Hepatocyte (in vitro differentiated cells): ENCODE results near the gene TLL2. TPM values are rescaled to one million over a fixed set of nuclear protein-coding genes. Genes with fewer than 3 reads are reported as not detected.

Experiments
- DNase-seq: peaks from one replicate; pipeline ENCODE4 v3.0.0-alpha.2; 2016; ENCODE audit warnings: low spot score
- H2AFZ ChIP-seq: fragments of 200-600 bp; sonication (generic); 2 replicates; pipeline ENCODE4 v1.6.0; 2016; ENCODE audit warnings: antibody characterized with exemption, mild to moderate bottlenecking
- H3K27ac ChIP-seq: fragments of 200-600 bp; sonication (generic); 2 replicates; pipeline ENCODE4 v1.5.1; 2016; ENCODE audit warnings: mild to moderate bottlenecking
- H3K27me3 ChIP-seq: fragments of 200-600 bp; sonication (generic); 2 replicates; pipeline ENCODE4 v1.6.1; 2016
- H3K36me3 ChIP-seq: fragments of 200-600 bp; sonication (generic); replicated peaks from 2 replicates; pipeline ENCODE4 v1.5.1; 2016; ENCODE audit warnings: low read depth; ENCODE audit not compliant: insufficient read depth
- H3K4me1 ChIP-seq: fragments of 200-600 bp; sonication (generic); 2 replicates; pipeline ENCODE4 v1.5.1; 2016; ENCODE audit warnings: mild to moderate bottlenecking, moderate library complexity; ENCODE audit not compliant: insufficient read depth
- H3K4me2 ChIP-seq: fragments of 200-600 bp; sonication (generic); 2 replicates; pipeline ENCODE4 v1.6.0; 2016
- H3K4me3 ChIP-seq: fragments of 200-600 bp; sonication (generic); 2 replicates; pipeline ENCODE4 v1.5.1; 2016; ENCODE audit warnings: mild to moderate bottlenecking
- H3K79me2 ChIP-seq: fragments of 200-600 bp; sonication (generic); 2 replicates; pipeline ENCODE4 v1.6.0; 2017; ENCODE audit warnings: mild to moderate bottlenecking
- H3K9me2 ChIP-seq: fragments of 200-600 bp; sonication (generic); replicated peaks from 2 replicates; pipeline ENCODE4 v1.6.0; 2017; ENCODE audit warnings: mild to moderate bottlenecking; ENCODE audit not compliant: insufficient read depth
- H3K9me3 ChIP-seq: fragments of 200-600 bp; sonication (generic); 2 replicates; pipeline ENCODE4 v1.5.1; 2016; ENCODE audit warnings: low read depth, mild to moderate bottlenecking
- H4K20me1 ChIP-seq: fragments of 200-600 bp; sonication (generic); 2 replicates; pipeline ENCODE4 v1.6.0; 2016; ENCODE audit warnings: mild to moderate bottlenecking; ENCODE audit not compliant: insufficient read depth, poor library complexity, severe bottlenecking
- CTCF ChIP-seq: fragments of 200-600 bp; sonication (generic); IDR thresholded peaks from 2 replicates; pipeline ENCODE4 v1.5.1; 2016; ENCODE audit warnings: antibody characterized with exemption, mild to moderate bottlenecking; ENCODE audit not compliant: poor library complexity
- EZH2 ChIP-seq: fragments of 200-600 bp; sonication (generic); IDR thresholded peaks from 2 replicates; pipeline ENCODE4 v1.6.1; 2016; ENCODE audit warnings: antibody characterized with exemption, mild to moderate bottlenecking, borderline replicate concordance
- EZH2phosphoT487 ChIP-seq: fragments of 200-600 bp; sonication (generic); IDR thresholded peaks from one replicate; pipeline ENCODE4 v1.6.1; 2018; ENCODE audit warnings: antibody characterized with exemption, mild to moderate bottlenecking, low read depth, moderate library complexity; ENCODE audit not compliant: unreplicated experiment, severe bottlenecking
- WGBS: methylation state at CpG from one replicate; pipeline ENCODE4 v1.1.6; 2016; ENCODE audit warnings: low lambda C conversion rate; ENCODE audit errors: missing lambda C conversion rate; 5-methylcytosine and 5-hydroxymethylcytosine counted together
- polyA plus RNA-seq: library from polyadenylated mRNA; unstranded; fragments of >200 nt; fragmentation: Nextera tagmentation; extraction: Ambion mirVana; gene quantifications from 2 replicates; pipeline ENCODE4 v1.2.1, GENCODE V29; 2016
- total RNA-seq: library from RNA; depleted of rRNA; stranded (reverse); fragments of >200 nt; gene quantifications from 2 replicates; pipeline ENCODE4 v1.2.3, GENCODE V29; 2014

Gene TLL2
- total and polyA plus RNA-seq, 2 experiments from 2014 or later: 0.50 to 0.76 TPM

- Histone ChIP-seq H3K9me2 (no peaks in the 10 kb centered on the region), H4K20me1 (peaks cover 9% of the 10 kb centered on the region), H3K4me1 (no peaks in the 10 kb centered on the region), H3K36me3 (no peaks in the 10 kb centered on the region), H3K4me3 (no peak overlapping the region), H3K27ac (no peak overlapping the region), H3K27me3 (no peaks in the 10 kb centered on the region), H3K4me2 (no peak overlapping the region), H3K9me3 (no peaks in the 10 kb centered on the region), H2AFZ (no peak overlapping the region), H3K79me2 (peaks cover 51% of the 10 kb centered on the region)
- no peak for DNase-seq
- TF ChIP-seq CTCF (no peak), EZH2 (no peak), EZH2phosphoT487 (no peak)
- WGBS: 92% methylated on average over 2 of the region's 2 CpGs
These were observed 28.2 kb upstream of the TLL2 start for GRCh38 chr10:96541921-96542320.

DNA sequence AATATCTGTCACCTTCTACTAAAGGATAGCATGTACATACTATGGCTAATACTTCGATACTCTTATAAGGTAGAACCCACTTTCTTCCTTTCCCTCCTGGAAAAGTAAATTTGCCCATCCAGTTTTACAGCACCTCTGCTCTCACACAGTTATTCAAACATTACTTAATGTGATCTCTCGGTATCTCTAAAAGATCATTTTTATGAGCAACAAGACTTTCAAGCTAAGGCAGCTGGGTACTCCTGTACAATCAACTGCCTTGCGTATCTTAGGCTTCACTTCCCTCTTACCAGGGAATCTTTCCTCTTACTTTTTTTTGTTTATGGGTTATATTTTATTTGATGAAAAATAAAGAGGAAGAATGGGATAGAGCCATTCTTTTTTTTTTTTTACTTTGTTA is 26.5 kb upstream of the TLL2 start:
- H3K4me2 ChIP-seq: no peak overlapping the region
- no peaks in the 10 kb centered on the region for H3K36me3 ChIP-seq
- no peaks in the 10 kb centered on the region for H3K4me1 ChIP-seq
- H3K4me3 ChIP-seq: no peak overlapping the region
- peaks cover 23% of the 10 kb centered on the region for H4K20me1 ChIP-seq
- H3K27ac ChIP-seq: no peak overlapping the region
- TF ChIP-seq EZH2 (no peak), EZH2phosphoT487 (no peak), CTCF (no peak)
- H3K27me3 ChIP-seq: no peaks in the 10 kb centered on the region
- H2AFZ ChIP-seq: no peak overlapping the region
- no peak for DNase-seq
- H3K79me2 ChIP-seq: peaks cover 53% of the 10 kb centered on the region
- H3K9me3 ChIP-seq: no peaks in the 10 kb centered on the region
- WGBS: 90% methylated on average over 3 of the region's 3 CpGs
- H3K9me2 ChIP-seq: no peaks in the 10 kb centered on the region

DNA sequence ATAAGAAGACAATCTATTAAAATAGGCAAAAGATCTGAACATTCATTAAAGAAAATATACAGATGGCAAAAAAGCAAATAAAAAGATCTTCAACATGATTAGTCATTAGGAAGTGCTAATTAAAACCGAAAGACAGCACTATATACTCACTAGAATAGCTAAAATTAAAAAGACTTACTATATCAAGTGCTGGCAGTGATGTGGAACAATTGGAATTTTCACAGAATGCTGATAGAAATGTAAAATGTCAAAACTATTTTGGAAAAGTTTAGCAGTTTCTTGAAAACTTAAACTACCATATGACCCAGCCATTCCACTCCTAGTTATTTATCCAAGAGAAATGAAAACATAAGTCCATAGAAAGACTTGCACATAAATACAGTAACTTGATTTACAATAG is 25.0 kb upstream of the TLL2 start:
- Histone ChIP-seq H3K4me1 (no peaks in the 10 kb centered on the region), H3K79me2 (peaks cover 49% of the 10 kb centered on the region), H2AFZ (no peak overlapping the region), H3K9me3 (no peaks in the 10 kb centered on the region), H3K27me3 (no peaks in the 10 kb centered on the region), H3K9me2 (no peaks in the 10 kb centered on the region), H3K4me2 (no peak overlapping the region), H4K20me1 (peaks cover 25% of the 10 kb centered on the region), H3K36me3 (no peaks in the 10 kb centered on the region), H3K4me3 (no peak overlapping the region), H3K27ac (no peak overlapping the region)
- no peak for TF ChIP-seq EZH2
- no peak for TF ChIP-seq CTCF
- TF ChIP-seq EZH2phosphoT487: no peak
- DNase-seq: no peak
- 100% methylated on average over 1 of the region's 1 CpG for WGBS

DNA sequence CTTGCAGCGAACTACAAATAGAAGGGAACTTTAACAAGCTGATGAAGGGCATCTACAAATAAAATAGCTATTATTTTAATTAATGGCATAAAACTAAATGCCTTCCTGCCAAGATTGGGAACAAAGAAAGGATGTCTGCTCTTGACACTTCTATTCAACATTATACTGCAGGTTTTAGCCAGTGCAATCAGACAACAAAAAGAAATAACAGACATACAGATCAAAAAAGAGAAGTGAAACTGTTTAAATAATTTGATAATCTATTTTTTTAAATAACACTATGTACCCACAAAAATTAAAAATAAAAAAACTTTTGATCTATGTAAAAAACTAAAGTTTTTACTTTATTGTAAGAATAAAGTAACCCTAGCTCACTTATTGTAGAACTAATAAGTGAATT is 22.4 kb upstream of the TLL2 start:
- H3K9me2 ChIP-seq: no peaks in the 10 kb centered on the region
- no peak overlapping the region for H3K27ac ChIP-seq
- no peak overlapping the region for H3K4me3 ChIP-seq
- H3K4me1 ChIP-seq: peaks cover 4% of the 10 kb centered on the region
- H3K36me3 ChIP-seq: no peaks in the 10 kb centered on the region
- no peaks in the 10 kb centered on the region for H3K27me3 ChIP-seq
- H2AFZ ChIP-seq: no peak overlapping the region
- H3K4me2 ChIP-seq: no peak overlapping the region
- TF ChIP-seq CTCF: no peak
- no peak for TF ChIP-seq EZH2
- no peak for TF ChIP-seq EZH2phosphoT487
- no peaks in the 10 kb centered on the region for H3K9me3 ChIP-seq
- DNase-seq: no peak
- 100% methylated on average over 1 of the region's 1 CpG for WGBS
- H4K20me1 ChIP-seq: peaks cover 34% of the 10 kb centered on the region
- H3K79me2 ChIP-seq: peaks cover 51% of the 10 kb centered on the region
